H1 (cell line): ENCODE results near the gene RAB40C. TPM values are rescaled to one million over a fixed set of nuclear protein-coding genes. Genes with fewer than 3 reads are reported as not detected.

ENCODE experiments used
- CTCF ChIA-PET: fragments of 300-600 bp; sonication (Branson Sonifier 250); formaldehyde crosslinking; loops from one replicate; lab custom pipeline; 2021; ENCODE audit not compliant: partially characterized antibody; lab: Charles Lee
- POLR2A ChIA-PET: fragments of 300-600 bp; sonication (Branson Sonifier 250); formaldehyde crosslinking; loops from one replicate; lab custom pipeline; 2021; ENCODE audit warnings: inconsistent platforms; ENCODE audit not compliant: partially characterized antibody; lab: Charles Lee
- DNase-seq, 2 experiments: peaks; one replicate each; pipeline versions ENCODE4 v3.0.0 to v3.0.0-alpha.2; 2010 to 2022; ENCODE audit warnings: low spot score in 2 of 2, low read depth in 1 of 2, mixed read lengths in 1 of 2
- FAIRE-seq: peaks from 2 replicates; lab custom pipeline; 2011; peaks lifted over from hg19 to GRCh38; lab: Jason Lieb, UNC
- H2AFZ ChIP-seq: 2 replicates; pipeline ENCODE4 v1.8.1; 2012; ENCODE audit warnings: low read length, inconsistent platforms
- H2AK5ac ChIP-seq: 2 replicates; pipeline ENCODE4 v1.6.1; 2013; ENCODE audit warnings: low read depth, low read length
- H2BK120ac ChIP-seq: replicated peaks from 2 replicates; pipeline ENCODE3; 2013; ENCODE audit warnings: low read depth, low read length, inconsistent platforms
- H2BK12ac ChIP-seq: 2 replicates; pipeline ENCODE4 v1.6.1; 2013; ENCODE audit warnings: low read depth, low read length
- H2BK15ac ChIP-seq: 2 replicates; pipeline ENCODE4 v1.6.1; 2013; ENCODE audit warnings: low read length
- H2BK20ac ChIP-seq: 2 replicates; pipeline ENCODE4 v1.6.1; 2013; ENCODE audit warnings: low read length
- H2BK5ac ChIP-seq: 2 replicates; pipeline ENCODE4 v1.6.1; 2013; ENCODE audit warnings: low read depth, low read length
- H3K14ac ChIP-seq: 2 replicates; pipeline ENCODE4 v1.6.1; 2013; ENCODE audit warnings: inconsistent platforms; ENCODE audit not compliant: insufficient read length
- H3K18ac ChIP-seq: 2 replicates; pipeline ENCODE4 v1.6.1; 2013; ENCODE audit warnings: low read length; ENCODE audit errors: extremely low read depth
- H3K23ac ChIP-seq: 2 replicates; pipeline ENCODE4 v1.6.1; 2013; ENCODE audit warnings: inconsistent platforms; ENCODE audit not compliant: insufficient read length
- H3K23me2 ChIP-seq: 2 replicates; pipeline ENCODE4 v1.6.1; 2013; ENCODE audit warnings: low read depth, low read length
- H3K27ac ChIP-seq: 2 replicates; pipeline ENCODE4 v1.6.1; 2011; ENCODE audit warnings: low read depth, low read length, inconsistent platforms
- H3K27me3 ChIP-seq, 4 experiments: replicated peaks in 1 of 4; 1 replicate in 1 of 4; 2 replicates in 3 of 4; pipeline versions ENCODE4 v1.6.1 to v1.8.1; 2011 to 2013; ENCODE audit warnings: low read length in 3 of 4, mild to moderate bottlenecking in 3 of 4, inconsistent platforms in 2 of 4, mixed read lengths in 2 of 4, moderate library complexity in 1 of 4; ENCODE audit not compliant: control insufficient read depth in 3 of 4, insufficient read depth in 3 of 4; ENCODE audit errors: extremely low read depth in 1 of 4
- H3K36me3 ChIP-seq, 4 experiments: 2 replicates each; pipeline versions ENCODE4 v1.6.1 to v1.8.1; 2011 to 2013; ENCODE audit warnings: mild to moderate bottlenecking in 4 of 4, low read length in 3 of 4, moderate library complexity in 2 of 4, control low read depth in 1 of 4, inconsistent platforms in 1 of 4; ENCODE audit not compliant: insufficient read depth in 4 of 4, control insufficient read depth in 2 of 4
- H3K4ac ChIP-seq: replicated peaks from 2 replicates; pipeline ENCODE3; 2013; ENCODE audit warnings: low read length, low read depth, mixed read lengths, inconsistent platforms; ENCODE audit not compliant: insufficient read length
- H3K4me1 ChIP-seq, 4 experiments: replicated peaks in 1 of 4; 1 replicate in 1 of 4; 2 replicates in 3 of 4; pipeline versions ENCODE4 v1.6.1 to v1.8.1; 2011 to 2013; ENCODE audit warnings: low read length in 3 of 4, inconsistent platforms in 2 of 4, mixed read lengths in 1 of 4; ENCODE audit not compliant: insufficient read depth in 4 of 4, control insufficient read depth in 3 of 4
- H3K4me2 ChIP-seq, 2 experiments: 2 replicates each; pipeline versions ENCODE4 v1.6.1 to v1.8.1; 2011 to 2013; ENCODE audit warnings: low read depth in 2 of 2, low read length in 2 of 2, control low read depth in 1 of 2, inconsistent platforms in 1 of 2, mild to moderate bottlenecking in 1 of 2; ENCODE audit not compliant: insufficient read depth in 1 of 2
- H3K4me3 ChIP-seq, 4 experiments: fragments of 200-600, 300-600 bp in 1 of 4; sonication (generic), shearing (Covaris generic), sonication (Bioruptor Twin) in 1 of 4; 2 replicates each; pipeline versions ENCODE4 v1.5.1 to v1.8.1; 2011 to 2016; ENCODE audit warnings: low read length in 4 of 4, low read depth in 3 of 4, control low read depth in 2 of 4, inconsistent platforms in 2 of 4, mild to moderate bottlenecking in 2 of 4, mixed read lengths in 1 of 4, moderate library complexity in 1 of 4; ENCODE audit not compliant: insufficient read depth in 2 of 4; ENCODE audit errors: extremely low read depth in 1 of 4
- H3K56ac ChIP-seq: replicated peaks from 2 replicates; pipeline ENCODE3; 2013; ENCODE audit warnings: low read depth, mild to moderate bottlenecking, mixed read lengths, low read length, inconsistent platforms; ENCODE audit not compliant: insufficient read length
- H3K79me1 ChIP-seq: 2 replicates; pipeline ENCODE4 v1.6.1; 2013; ENCODE audit warnings: low read depth, low read length, control low read depth
- H3K79me2 ChIP-seq, 2 experiments: 2 replicates each; pipeline versions ENCODE4 v1.6.1 to v1.8.1; 2012 to 2013; ENCODE audit warnings: low read length in 2 of 2, mild to moderate bottlenecking in 2 of 2, inconsistent platforms in 1 of 2; ENCODE audit not compliant: insufficient read depth in 2 of 2, control insufficient read depth in 1 of 2
- H3K9ac ChIP-seq, 4 experiments: replicated peaks in 1 of 4; 1 replicate in 1 of 4; 2 replicates in 3 of 4; pipeline versions ENCODE4 v1.6.1 to v1.8.1; 2011 to 2013; ENCODE audit warnings: low read depth in 3 of 4, low read length in 3 of 4, control low read depth in 2 of 4, mild to moderate bottlenecking in 2 of 4, moderate library complexity in 2 of 4, inconsistent platforms in 1 of 4; ENCODE audit errors: extremely low read depth in 1 of 4
- H3K9me3 ChIP-seq, 2 experiments: 2 replicates each; pipeline versions ENCODE4 v1.6.1 to v1.8.1; 2012 to 2013; ENCODE audit warnings: mild to moderate bottlenecking in 2 of 2, moderate library complexity in 2 of 2, control low read depth in 1 of 2, inconsistent platforms in 1 of 2, low read depth in 1 of 2, low read length in 1 of 2, mixed read lengths in 1 of 2; ENCODE audit not compliant: insufficient read depth in 2 of 2
- H4K20me1 ChIP-seq, 2 experiments: replicated peaks in 1 of 2; 2 replicates each; pipeline versions ENCODE3 to v1.8.1; 2011 to 2013; ENCODE audit warnings: inconsistent platforms in 2 of 2, low read length in 2 of 2, mild to moderate bottlenecking in 1 of 2; ENCODE audit not compliant: insufficient read depth in 2 of 2, control insufficient read depth in 1 of 2
- H4K5ac ChIP-seq: 2 replicates; pipeline ENCODE4 v1.6.1; 2013; ENCODE audit warnings: low read length, low read depth, mixed read lengths, inconsistent platforms; ENCODE audit not compliant: insufficient read length
- H4K8ac ChIP-seq: 2 replicates; pipeline ENCODE4 v1.8.0; 2013; ENCODE audit warnings: mild to moderate bottlenecking, moderate library complexity, low read length, inconsistent platforms; ENCODE audit not compliant: insufficient read depth; ENCODE audit errors: extremely low read depth
- H4K91ac ChIP-seq: replicated peaks from 2 replicates; pipeline ENCODE3; 2013; ENCODE audit warnings: low read length, mixed read lengths, inconsistent platforms; ENCODE audit not compliant: insufficient read length
- EZH2 ChIP-seq: fragments of 200-600 bp; sonication (generic); IDR thresholded peaks from 2 replicates; pipeline ENCODE4 v1.7.1; 2012; ENCODE audit warnings: low read depth, mild to moderate bottlenecking, moderate library complexity, low read length, inconsistent platforms; ENCODE audit not compliant: severe bottlenecking
- POLR2A ChIP-seq, 2 experiments: IDR thresholded peaks; 1 replicate in 1 of 2; 2 replicates in 1 of 2; pipeline ENCODE4 v1.6.1; 2011; ENCODE audit warnings: low read depth in 2 of 2, low read length in 2 of 2, mild to moderate bottlenecking in 2 of 2; ENCODE audit errors: control extremely low read depth in 1 of 2
- WGBS, 2 experiments: shearing (Covaris generic) in 1 of 2; methylation state at CpG; one replicate each; pipeline versions ENCODE4 v1.1.6 to v1.1.7; 2013 to 2015; ENCODE audit warnings: low lambda C conversion rate in 2 of 2, mixed read lengths in 2 of 2, inconsistent platforms in 1 of 2, low coverage in 1 of 2, missing lambda C conversion rate in 1 of 2; ENCODE audit not compliant: insufficient replicate concordance in 2 of 2, insufficient coverage in 1 of 2, insufficient read length in 1 of 2; ENCODE audit errors: extremely low coverage in 1 of 2, missing lambda C conversion rate in 1 of 2; 5-methylcytosine and 5-hydroxymethylcytosine counted together
- polyA plus RNA-seq, 7 experiments: library from polyadenylated mRNA; depleted of rRNA in 3 of 7; stranded (reverse) in 5 of 7; unstranded in 2 of 7; fragments of >200 nt in 5 of 7; fragments of 200-250 nt in 2 of 7; gene quantifications; 1 replicate in 5 of 7; 2 replicates in 1 of 7; 4 replicates in 1 of 7; pipeline versions ENCODE4 v1.2.1 to v1.2.3, GENCODE V29; 2011 to 2013; ENCODE audit warnings: missing spikeins in 2 of 7, mixed read lengths in 2 of 7
- total RNA-seq: library from RNA; stranded (reverse); fragmentation: NEBNext Ultra II Directional; extraction: Animal tissue kit (Norgen Biotek cat#: 25700); gene quantifications from 2 replicates; pipeline ENCODE4 v1.2.1, GENCODE V29; 2021

Gene RAB40C
- total and polyA plus RNA-seq, 2 of the 8 experiments (the other 6 are each of a cell fraction or from before 2014, with no cell fraction given) = 13.9 to 15.6 TPM

DNA sequence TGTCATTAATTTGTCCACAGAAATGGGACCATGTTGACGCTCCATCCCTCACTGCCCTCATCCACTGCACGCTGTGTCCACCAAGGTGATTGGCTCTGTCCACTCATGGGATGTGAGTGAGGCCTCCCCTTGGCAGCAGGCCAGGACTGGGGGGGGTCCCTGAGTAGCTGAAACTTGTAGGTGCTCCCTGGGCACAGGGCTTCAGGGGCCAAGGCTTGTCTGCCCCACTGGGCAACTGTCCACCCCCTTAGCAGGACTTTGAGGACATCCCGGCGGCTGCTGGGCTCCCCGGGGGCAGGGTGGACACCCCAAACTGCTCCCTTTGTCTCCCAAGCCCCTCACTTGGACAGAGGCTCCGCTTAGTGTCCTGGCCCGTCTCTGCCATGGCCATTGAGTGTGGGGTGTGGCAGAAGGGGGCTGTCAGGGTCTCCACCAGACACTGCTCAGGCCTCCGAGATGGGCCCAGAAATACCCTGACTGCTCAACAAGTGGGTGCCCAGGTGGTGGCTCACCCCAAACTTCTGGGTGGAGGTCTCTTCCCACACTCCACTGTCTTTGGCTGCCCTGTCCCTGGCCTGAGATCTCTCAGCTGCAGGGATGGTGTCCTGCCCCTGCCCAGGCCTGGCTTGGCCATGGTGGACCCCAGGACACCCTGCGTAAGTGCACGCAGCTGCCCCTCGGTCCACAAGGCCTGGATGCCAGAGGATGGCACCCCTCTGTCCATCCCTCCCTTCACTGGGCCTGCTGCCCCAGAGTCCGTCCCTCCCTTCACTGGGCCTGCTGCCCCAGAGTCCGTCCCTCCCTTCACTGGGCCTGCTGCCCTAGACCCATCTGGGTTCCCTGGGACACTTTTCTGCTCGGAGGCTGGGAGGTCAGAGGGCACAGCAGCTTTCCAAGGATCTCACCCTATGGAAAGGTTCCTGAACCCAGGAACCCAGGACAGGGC, 2.9 kb upstream of the RAB40C start:
- TF ChIP-seq EZH2 (no peak), POLR2A (IDR thresholded peaks at IDR 0.05; ENCODE audit: control extremely low read depth in 1 of 2, low read depth in 2 of 2, low read length in 2 of 2) (peak in 1 of 2 experiments; percentile 45; a peak in 2 of 3 replicates)

More for the DNA sequence above, 2.9 kb upstream of the RAB40C start:
- FAIRE-seq (no peak), DNase-seq (no peak)
- H3K9ac ChIP-seq = no peak overlapping the region
- peaks cover 12 to 34% of the 10 kb centered on the region in 2 experiments for H4K20me1 ChIP-seq
- 85% methylated on average over 14 of the region's 14 CpGs; no CpG with 5 or more reads in 1 of the 2 experiments for WGBS, 2 experiments
- no peak overlapping the region for H2BK20ac ChIP-seq
- ChIA-PET POLR2A (interaction anchor here (0.6 to 2.3 kb wide), 14 partner anchors 8 to 134 kb away, joined by 3 to 9 read pairs (median 4); partner anchors contain the start of genes ANTKMT, METTL26, NHLRC4 and WFIKKN1), CTCF (interaction anchor here (0.6 to 4.3 kb wide), 6 partner anchors 9 to 295 kb away, joined by 3 to 30 read pairs (median 3); no protein-coding TSS in a partner anchor)
- H3K14ac ChIP-seq = no peak overlapping the region
- H2AFZ ChIP-seq = no peak overlapping the region
- no peak overlapping the region for H2BK15ac ChIP-seq
- peak overlapping the region; percentile 56; the same call in 1 of the 2 replicates for H2AK5ac ChIP-seq
- H4K5ac ChIP-seq = no peak overlapping the region
- H2BK5ac ChIP-seq = no peak overlapping the region
- no peak overlapping the region for H4K91ac ChIP-seq
- H3K4me3 ChIP-seq = no peak overlapping the region
- 0 out of 2 replicates have a peak overlapping the region, but pooled peaks have one; percentile 50 for H2BK12ac ChIP-seq
- no peak overlapping the region for H3K4me2 ChIP-seq
- peaks cover 0 to 37% (median 27%) of the 10 kb centered on the region in 4 experiments; a peak in 5 of 7 replicates for H3K27me3 ChIP-seq
- H4K8ac ChIP-seq = no peak overlapping the region
- H3K18ac ChIP-seq = no peak overlapping the region
- no peaks in the 10 kb centered on the region for H3K36me3 ChIP-seq
- no peak overlapping the region for H3K56ac ChIP-seq
- H3K9me3 ChIP-seq = no peaks in the 10 kb centered on the region
- peaks cover 8% of the 10 kb centered on the region; the same call in 1 of the 2 replicates for H3K79me1 ChIP-seq
- H3K79me2 ChIP-seq = peaks cover 0 to 15% of the 10 kb centered on the region in 2 experiments; a peak in 2 of 4 replicates
- no peak overlapping the region for H2BK120ac ChIP-seq
- peak overlapping the region; percentile 11 for H3K4ac ChIP-seq
- H3K23ac ChIP-seq = no peak overlapping the region
- peaks cover 0 to 33% (median 23%) of the 10 kb centered on the region in 4 experiments; a peak in 6 of 7 replicates for H3K4me1 ChIP-seq
- peaks cover 12% of the 10 kb centered on the region for H3K23me2 ChIP-seq
- no peak overlapping the region for H3K27ac ChIP-seq
